RWPE2 (cell line): Measurements from ENCODE around the gene PLEKHA8.

ENCODE experiments used
- ATAC-seq: fragments of 200-7000 bp; cut with Tn5 transposase; 3 replicates; pipeline ENCODE4 v1.9.1; 2021; ENCODE audit warnings: low read depth
- DNase-seq: peaks from one replicate; pipeline ENCODE4 v3.0.0-alpha.2; 2020; ENCODE audit warnings: low spot score
- H3K27ac ChIP-seq: fragments of 450-650 bp; 2 replicates; pipeline ENCODE4 v1.5.1; 2017; ENCODE audit warnings: mild to moderate bottlenecking; ENCODE audit not compliant: poor library complexity, severe bottlenecking
- H3K27me3 ChIP-seq: fragments of 250-450 bp; sonication (Bioruptor Pico); 2 replicates; pipeline ENCODE4 v1.5.1; 2021; ENCODE audit warnings: mild to moderate bottlenecking, moderate library complexity; ENCODE audit not compliant: insufficient read depth, poor library complexity, severe bottlenecking
- H3K36me3 ChIP-seq: fragments of 250-450 bp; sonication (Bioruptor Pico); 2 replicates; pipeline ENCODE4 v1.5.1; 2020; ENCODE audit warnings: low read depth, mild to moderate bottlenecking, moderate library complexity
- H3K4me1 ChIP-seq: fragments of 250-450 bp; sonication (Bioruptor Pico); 2 replicates; pipeline ENCODE4 v1.5.1; 2021; ENCODE audit warnings: mild to moderate bottlenecking, moderate library complexity; ENCODE audit not compliant: insufficient read depth, poor library complexity, severe bottlenecking
- H3K4me3 ChIP-seq: fragments of 250-450 bp; sonication (Bioruptor Pico); 2 replicates; pipeline ENCODE4 v1.5.1; 2021; ENCODE audit warnings: mild to moderate bottlenecking, moderate library complexity; ENCODE audit not compliant: severe bottlenecking
- H3K9me3 ChIP-seq: fragments of 250-450 bp; sonication (Bioruptor Pico); 2 replicates; pipeline ENCODE4 v1.5.1; 2021; ENCODE audit warnings: mild to moderate bottlenecking, moderate library complexity; ENCODE audit not compliant: severe bottlenecking
- CTCF ChIP-seq: fragments of 450-650 bp; IDR thresholded peaks from one replicate; pipeline ENCODE4 v1.5.1; 2017; ENCODE audit warnings: mild to moderate bottlenecking, moderate library complexity; ENCODE audit not compliant: poor library complexity, severe bottlenecking

The PLEKHA8 gene

DNA sequence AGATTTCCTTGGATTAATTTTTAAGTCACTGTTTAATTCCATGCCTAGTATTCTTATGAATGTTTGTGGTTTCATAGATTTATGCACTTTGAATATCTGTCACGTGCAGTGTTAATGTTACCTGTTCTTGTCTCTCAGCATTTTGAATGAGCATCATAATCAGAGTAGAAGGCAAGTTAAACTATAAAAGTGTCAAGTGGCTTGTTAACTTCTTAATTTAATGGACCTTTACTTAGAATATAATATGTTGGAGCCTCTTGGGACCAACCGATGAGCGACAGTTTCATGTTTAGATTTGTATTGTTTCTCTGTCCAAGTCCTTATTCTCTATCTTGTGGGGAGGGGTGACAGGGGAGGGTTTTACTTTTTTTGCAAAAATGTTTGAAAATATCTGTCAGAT lies 56.0 kb downstream of the PLEKHA8 start:
- no peak for TF ChIP-seq CTCF
- H3K4me3 ChIP-seq: no peak overlapping the region
- DNase-seq: no peak
- H3K4me1 ChIP-seq: no peaks in the 10 kb centered on the region
- H3K36me3 ChIP-seq: peaks cover 5% of the 10 kb centered on the region; the same call in 1 of the 2 replicates
- no peak overlapping the region for H3K27ac ChIP-seq
- H3K27me3 ChIP-seq: no peaks in the 10 kb centered on the region
- ATAC-seq: no peak
- no peaks in the 10 kb centered on the region for H3K9me3 ChIP-seq

GRCh38 chr7:30086529-30086928 lies 58.3 kb downstream of the PLEKHA8 start:
- peaks cover 4% of the 10 kb centered on the region for H3K4me1 ChIP-seq
- TF ChIP-seq CTCF: no peak
- H3K4me3 ChIP-seq: no peak overlapping the region
- ATAC-seq (no peak), DNase-seq (no peak)
- H3K36me3 ChIP-seq: no peaks in the 10 kb centered on the region
- H3K27me3 ChIP-seq: no peaks in the 10 kb centered on the region
- H3K27ac ChIP-seq: no peak overlapping the region
- H3K9me3 ChIP-seq: no peaks in the 10 kb centered on the region

DNA sequence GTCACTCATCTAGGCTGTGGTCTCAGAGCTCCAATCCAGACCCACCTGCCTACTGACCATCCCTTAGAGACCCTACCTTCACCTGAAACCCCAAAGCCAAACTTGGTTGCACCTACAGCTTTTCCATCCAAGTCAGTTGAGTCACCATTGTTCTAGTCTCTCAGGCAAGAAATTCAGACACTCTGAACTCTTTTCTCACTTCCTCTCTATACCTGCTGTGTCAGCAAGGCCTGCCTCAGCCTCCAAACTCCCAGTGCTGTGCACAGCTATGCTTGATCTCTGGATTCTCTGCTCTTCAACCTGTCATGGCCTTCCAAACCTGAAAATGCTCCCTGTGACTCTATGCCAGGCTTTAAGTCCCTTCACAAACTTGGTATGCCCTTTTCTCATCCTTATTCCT lies 59.2 kb downstream of the PLEKHA8 start:
- no peak for ATAC-seq
- Histone ChIP-seq H3K27ac (no peak overlapping the region), H3K4me3 (no peak overlapping the region), H3K4me1 (peaks cover 7% of the 10 kb centered on the region), H3K9me3 (no peaks in the 10 kb centered on the region), H3K36me3 (no peaks in the 10 kb centered on the region), H3K27me3 (no peaks in the 10 kb centered on the region)
- no peak for TF ChIP-seq CTCF
- no peak for DNase-seq

GRCh38 chr7:30088362-30088761 lies 60.1 kb downstream of the PLEKHA8 start:
- H3K9me3 ChIP-seq: no peaks in the 10 kb centered on the region
- H3K36me3 ChIP-seq: no peaks in the 10 kb centered on the region
- no peaks in the 10 kb centered on the region for H3K27me3 ChIP-seq
- H3K27ac ChIP-seq: no peak overlapping the region
- no peak for TF ChIP-seq CTCF
- ATAC-seq (no peak), DNase-seq (no peak)
- no peak overlapping the region for H3K4me3 ChIP-seq
- peaks cover 7% of the 10 kb centered on the region for H3K4me1 ChIP-seq

DNA sequence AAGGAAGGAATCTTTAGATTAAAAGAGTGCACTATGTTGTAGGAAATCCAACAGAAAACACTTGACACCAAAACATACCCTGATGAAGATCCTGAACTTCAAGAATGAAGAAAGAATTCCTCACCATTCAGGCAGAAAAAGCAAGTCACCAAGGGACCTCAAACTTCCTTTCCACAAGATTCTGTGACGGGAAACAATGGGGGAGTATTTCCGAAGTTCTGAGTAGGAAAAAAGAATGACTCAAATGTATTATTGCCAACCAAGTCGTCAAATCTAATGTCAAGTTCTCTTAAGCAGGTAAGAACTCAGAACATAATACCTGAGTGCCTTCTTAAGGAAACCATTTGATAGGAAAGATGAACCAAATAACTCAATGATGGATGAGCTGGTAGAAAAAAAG lies 61.9 kb downstream of the PLEKHA8 start:
- no peak for ATAC-seq
- H3K4me1 ChIP-seq: peaks cover 7% of the 10 kb centered on the region
- H3K36me3 ChIP-seq: no peaks in the 10 kb centered on the region
- H3K27ac ChIP-seq: no peak overlapping the region
- no peaks in the 10 kb centered on the region for H3K27me3 ChIP-seq
- no peak for DNase-seq
- no peaks in the 10 kb centered on the region for H3K9me3 ChIP-seq
- H3K4me3 ChIP-seq: no peak overlapping the region
- no peak for TF ChIP-seq CTCF
